NCI-H446 treated with DMSO at 0.1 percent for 48 hours (cell line): ENCODE measurements around the gene SMG6.
"Not testable (repeated sequence)": the region's sequence is repeated elsewhere in the genome, so short reads cannot be mapped to it uniquely, and the experiment has no call there.

Experiments used
- DNase-seq: peaks from one replicate; lab custom pipeline; 2025; lab: John Stamatoyannopoulos, UW

The SMG6 gene

GRCh38 chr17:2178798-2179501 is 124.6 kb downstream of the SMG6 start:
- no peak for DNase-seq

- DNase-seq = no peak
Observed at GRCh38 chr17:2177235-2177811, 126.3 kb downstream of the SMG6 start.

- DNase-seq = no peak
Observed at GRCh38 chr17:2176499-2177169, 127.0 kb downstream of the SMG6 start.

GRCh38 chr17:2175294-2175628 is 128.3 kb downstream of the SMG6 start:
- no peak for DNase-seq

- no peak for DNase-seq
Observed at GRCh38 chr17:2174468-2175293, 128.9 kb downstream of the SMG6 start.

- no peak for DNase-seq
Observed at GRCh38 chr17:2174014-2174413, 129.6 kb downstream of the SMG6 start.

GRCh38 chr17:2172999-2173398 is 130.6 kb downstream of the SMG6 start:
- DNase-seq = no peak

GRCh38 chr17:2172077-2172851 is 131.3 kb downstream of the SMG6 start:
- DNase-seq = no peak

GRCh38 chr17:2171702-2172076 is 131.9 kb downstream of the SMG6 start:
- no peak for DNase-seq

- no peak for DNase-seq
Observed at GRCh38 chr17:2170023-2170422, 133.6 kb downstream of the SMG6 start.

GRCh38 chr17:2165723-2166122 is 137.9 kb downstream of the SMG6 start:
- not testable (repeated sequence) for DNase-seq

GRCh38 chr17:2158396-2158780 is 145.2 kb downstream of the SMG6 start:
- no peak for DNase-seq

GRCh38 chr17:2157675-2158395 is 145.8 kb downstream of the SMG6 start:
- DNase-seq = no peak

GRCh38 chr17:2157081-2157480 is 146.5 kb downstream of the SMG6 start:
- no peak for DNase-seq

- no peak for DNase-seq
Observed at GRCh38 chr17:2156666-2157065, 146.9 kb downstream of the SMG6 start.

- no peak for DNase-seq
Observed at GRCh38 chr17:2155573-2155972, 148.0 kb downstream of the SMG6 start.

GRCh38 chr17:2151358-2152033 is 152.1 kb downstream of the SMG6 start:
- no peak for DNase-seq

- no peak for DNase-seq
Observed at GRCh38 chr17:2150806-2151205, 152.8 kb downstream of the SMG6 start.

GRCh38 chr17:2149934-2150333 is 153.7 kb downstream of the SMG6 start:
- no peak for DNase-seq

GRCh38 chr17:2146132-2146871 is 157.3 kb downstream of the SMG6 start:
- DNase-seq = no peak
